ENCODE data around the gene GZMM. TPM values are rescaled to one million over a fixed set of nuclear protein-coding genes. Genes with fewer than 3 reads are reported as not detected.

Gene GZMM
- total and polyA plus RNA-seq, 3 donors from 2014 or later = 0.31 to 2.2 (median 1.4) TPM

GRCh38 chr19:547836-548720 is 4.2 kb downstream of the GZMM start:
- Histone ChIP-seq H3K9me3 (no peaks in the 10 kb centered on the region), H3K4me1 (no peaks in the 10 kb centered on the region), H3K27ac (no peak overlapping the region), H3K27me3 (no peaks in the 10 kb centered on the region), H3K36me3 (ENCODE audit: low read depth, missing control alignments) (no peaks in the 10 kb centered on the region), H3K4me3 (no peak overlapping the region)
- TF ChIP-seq CTCF (IDR thresholded peaks at IDR 0.05) (no peak), POLR2A (IDR thresholded peaks at IDR 0.05) (no peak)
- WGBS, 2 donors = 86 to 87% methylated on average over 25 to 26 of the region's 26 CpGs
- DNase-seq = no peak
- intact Hi-C loops (cut with DNase I; ENCODE audit: low total_unique reads) = no loop called here

GRCh38 chr19:548886-549830 is 5.3 kb downstream of the GZMM start:
- TF ChIP-seq POLR2A (IDR thresholded peaks at IDR 0.05) (no peak), CTCF (IDR thresholded peaks at IDR 0.05) (no peak)
- no peaks in the 10 kb centered on the region for H3K36me3 ChIP-seq (ENCODE audit: low read depth, missing control alignments)
- intact Hi-C loops (cut with DNase I; ENCODE audit: low total_unique reads) = no loop called here
- no peaks in the 10 kb centered on the region for H3K9me3 ChIP-seq
- DNase-seq = no peak
- H3K4me1 ChIP-seq = no peaks in the 10 kb centered on the region
- WGBS, 2 donors = 77 to 85% methylated on average over 10 to 48 of the region's 52 CpGs
- no peak overlapping the region for H3K4me3 ChIP-seq
- H3K27me3 ChIP-seq = no peaks in the 10 kb centered on the region
- no peak overlapping the region for H3K27ac ChIP-seq

- H3K4me3 ChIP-seq = no peak overlapping the region
- intact Hi-C loops (cut with DNase I; ENCODE audit: low total_unique reads) = no loop called here
- H3K27ac ChIP-seq = no peak overlapping the region
- H3K4me1 ChIP-seq = peaks cover 3% of the 10 kb centered on the region
- TF ChIP-seq CTCF (IDR thresholded peaks at IDR 0.05) (no peak), POLR2A (IDR thresholded peaks at IDR 0.05) (no peak)
- DNase-seq = no peak
- no peaks in the 10 kb centered on the region for H3K36me3 ChIP-seq (ENCODE audit: low read depth, missing control alignments)
- H3K9me3 ChIP-seq = no peaks in the 10 kb centered on the region
- WGBS, 2 donors = 77 to 86% methylated on average over 20 of the region's 20 CpGs
- H3K27me3 ChIP-seq = no peaks in the 10 kb centered on the region
Observed at GRCh38 chr19:554817-555216, 11.0 kb downstream of the GZMM start.

- Histone ChIP-seq H3K4me3 (no peak overlapping the region), H3K4me1 (peaks cover 3% of the 10 kb centered on the region), H3K9me3 (no peaks in the 10 kb centered on the region), H3K27ac (no peak overlapping the region), H3K27me3 (no peaks in the 10 kb centered on the region), H3K36me3 (ENCODE audit: low read depth, missing control alignments) (no peaks in the 10 kb centered on the region)
- DNase-seq = no peak
- 94% methylated on average over 14 of the region's 14 CpGs for WGBS, 2 donors
- intact Hi-C loops (cut with DNase I; ENCODE audit: low total_unique reads) = no loop called here
- TF ChIP-seq POLR2A (IDR thresholded peaks at IDR 0.05) (no peak), CTCF (IDR thresholded peaks at IDR 0.05) (no peak)
Observed at GRCh38 chr19:555474-555808, 11.6 kb downstream of the GZMM start.
